Measurements from ENCODE around the gene TMEM130.

GRCh38 chr7:98823226-98823625, 46.6 kb downstream of the TMEM130 start:
- TF ChIP-seq CTCF (IDR thresholded peaks at IDR 0.05; ENCODE audit: low read length), result no peak
- TF ChIP-seq EZH2 (optimal IDR thresholded peaks at IDR 0.05; ENCODE audit: low read depth, low read length), result no peak

Measured in MM.1S (cell line).